Activated naive CD8-positive, alpha-beta T cell treated with anti-CD3 and anti-CD28 coated beads, Interleukin-2, amount 10 ng/mL, durations not matched to agents 7 days and 5 days (primary cell): ENCODE results near the gene IFNA21. TPM values are rescaled to one million over a fixed set of nuclear protein-coding genes. Genes with fewer than 3 reads are reported as not detected.
"Not testable (repeated sequence)": the region's sequence is repeated elsewhere in the genome, so short reads cannot be mapped to it uniquely, and the experiment has no call there.

Experiments used
- ATAC-seq: fragments of 150-1000 bp; cut with Tn5 transposase; one replicate; pipeline ENCODE4 v1.10.0; 2021; ENCODE audit warnings: low read depth, moderate library complexity
- POLR2A ChIA-PET: fragments of 350-600 bp; sonication (Branson Sonifier 250); formaldehyde crosslinking; loops from one replicate; lab custom pipeline; 2021; ENCODE audit warnings: antibody characterized with exemption; lab: Charles Lee
- DNase-seq: peaks from one replicate; pipeline ENCODE4 v3.0.0; 2021
- H3K27ac Mint-ChIP-seq: one replicate; pipeline ENCODE4 v1.8.0; 2022; ENCODE audit warnings: mild to moderate bottlenecking, mixed read lengths
- H3K27me3 Mint-ChIP-seq: one replicate; pipeline ENCODE4 v1.8.0; 2022; ENCODE audit warnings: mild to moderate bottlenecking, moderate library complexity, mixed read lengths
- H3K36me3 Mint-ChIP-seq: one replicate; pipeline ENCODE4 v1.8.0; 2021; ENCODE audit warnings: mild to moderate bottlenecking, mixed read lengths
- H3K4me1 Mint-ChIP-seq: one replicate; pipeline ENCODE4 v1.8.0; 2021; ENCODE audit warnings: mixed read lengths
- H3K4me3 Mint-ChIP-seq: one replicate; pipeline ENCODE4 v1.8.0; 2022; ENCODE audit warnings: mild to moderate bottlenecking, moderate library complexity, mixed read lengths
- H3K9me3 Mint-ChIP-seq: one replicate; pipeline ENCODE4 v1.8.0; 2021; ENCODE audit warnings: mixed read lengths
- total RNA-seq, 2 experiments: library from RNA; stranded (reverse); gene quantifications; one replicate each; pipeline ENCODE4 v1.2.3, GENCODE V29; 2021

Gene IFNA21
- total RNA-seq, result not detected

DNA sequence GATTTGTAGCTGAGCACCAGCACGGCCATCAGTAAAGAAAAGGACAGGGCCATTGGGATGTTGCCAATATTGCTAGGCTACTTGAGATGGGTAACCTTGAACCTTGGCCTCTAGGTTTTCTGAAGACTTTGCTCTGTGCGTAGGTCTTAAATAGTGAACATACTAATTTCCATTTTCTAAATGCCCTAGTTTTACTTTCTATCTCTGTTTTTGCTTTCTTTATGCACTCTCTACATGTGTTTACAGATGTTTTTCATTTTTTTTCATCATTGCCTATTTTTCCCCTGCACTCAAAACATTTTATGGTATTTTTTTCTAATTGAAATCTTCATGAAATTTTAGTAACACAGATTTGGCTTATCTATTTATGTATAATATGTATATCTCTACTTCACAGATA, at the start of gene IFNA21:
TSS of gene IFNA21 (minus strand) at position 101 of the 400 bp plus-strand sequence. CDS start at position 53, 48 bp downstream.
- H3K36me3 Mint-ChIP-seq, result peaks cover 16% of the 10 kb centered on the region
- peaks cover 15% of the 10 kb centered on the region for H3K4me1 Mint-ChIP-seq
- H3K9me3 Mint-ChIP-seq, POLR2A ChIA-PET, H3K4me3 Mint-ChIP-seq, DNase-seq, H3K27ac Mint-ChIP-seq, ATAC-seq: not testable (repeated sequence)
- H3K27me3 Mint-ChIP-seq, result peaks cover 15% of the 10 kb centered on the region

DNA sequence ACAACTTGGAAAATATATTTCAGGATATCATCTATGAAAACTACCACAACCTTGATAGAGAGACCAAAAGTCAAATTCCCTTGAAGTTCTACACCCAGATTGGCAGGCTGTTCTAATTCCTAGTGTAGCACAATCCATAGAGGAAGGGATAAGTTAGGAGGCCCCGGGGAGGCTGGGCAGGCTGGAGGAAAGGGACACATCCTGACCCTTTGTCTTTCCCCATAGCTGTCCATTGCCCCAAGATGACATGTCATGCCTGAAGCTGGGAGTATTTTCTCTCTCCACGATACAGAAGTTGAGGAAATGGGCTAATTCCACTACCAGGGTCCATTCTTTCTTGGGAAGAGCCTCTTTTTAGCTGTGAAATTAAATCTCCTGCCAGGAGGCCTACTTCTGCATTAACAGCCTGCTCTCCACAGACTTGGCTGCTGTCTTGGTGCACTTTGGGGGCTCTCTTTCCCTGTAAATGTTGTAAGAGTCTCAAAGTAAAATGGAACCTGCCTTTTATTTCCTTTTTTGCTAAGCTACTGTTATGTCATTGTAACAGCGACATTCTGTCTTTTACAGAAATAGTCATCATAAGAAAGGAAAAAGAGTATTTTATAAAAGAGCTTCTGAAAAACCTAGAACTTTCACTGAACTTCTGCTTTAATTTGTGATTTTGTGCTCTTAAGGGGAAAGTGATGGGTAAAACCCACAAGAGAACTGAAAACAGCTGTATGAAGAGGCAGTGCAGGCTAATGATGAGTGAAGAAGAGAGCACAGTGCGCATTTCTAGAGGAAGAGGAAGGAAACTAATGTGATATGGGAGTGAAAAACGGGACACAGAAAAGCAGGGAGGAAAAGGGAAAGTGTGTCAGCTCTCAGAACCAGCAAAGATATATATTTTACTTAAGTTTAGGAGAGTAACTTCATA, 47.2 kb upstream of the IFNA21 start:
- H3K27me3 Mint-ChIP-seq, POLR2A ChIA-PET, H3K9me3 Mint-ChIP-seq, H3K36me3 Mint-ChIP-seq, H3K4me1 Mint-ChIP-seq, H3K27ac Mint-ChIP-seq, DNase-seq: not testable (repeated sequence)
- H3K4me3 Mint-ChIP-seq, result peak overlapping the region; percentile 48
- ATAC-seq, result peak; percentile 67

DNA sequence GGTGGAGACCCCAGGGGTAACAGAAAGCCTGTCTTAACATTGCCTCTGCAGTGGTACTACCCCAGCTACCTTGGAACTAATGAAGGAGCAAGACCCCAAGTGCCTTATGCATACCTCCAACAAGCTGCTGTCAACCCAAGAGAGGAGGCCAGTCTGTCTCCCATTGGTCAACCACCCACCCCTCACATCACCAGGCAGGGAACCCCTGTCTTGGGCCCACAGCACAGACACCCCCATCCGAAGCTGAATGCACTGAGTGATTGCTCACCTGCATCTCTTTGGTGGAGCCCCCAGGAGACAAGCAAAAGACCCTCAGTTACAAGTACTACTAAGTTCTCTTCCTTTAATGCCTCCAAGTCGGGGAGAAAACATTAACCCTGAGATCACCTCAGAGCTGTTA, 45.7 kb upstream of the IFNA21 start:
- POLR2A ChIA-PET, H3K9me3 Mint-ChIP-seq, H3K4me1 Mint-ChIP-seq, H3K4me3 Mint-ChIP-seq, ATAC-seq, H3K27me3 Mint-ChIP-seq, H3K36me3 Mint-ChIP-seq, H3K27ac Mint-ChIP-seq: not testable (repeated sequence)
- peak; percentile 20 for DNase-seq

DNA sequence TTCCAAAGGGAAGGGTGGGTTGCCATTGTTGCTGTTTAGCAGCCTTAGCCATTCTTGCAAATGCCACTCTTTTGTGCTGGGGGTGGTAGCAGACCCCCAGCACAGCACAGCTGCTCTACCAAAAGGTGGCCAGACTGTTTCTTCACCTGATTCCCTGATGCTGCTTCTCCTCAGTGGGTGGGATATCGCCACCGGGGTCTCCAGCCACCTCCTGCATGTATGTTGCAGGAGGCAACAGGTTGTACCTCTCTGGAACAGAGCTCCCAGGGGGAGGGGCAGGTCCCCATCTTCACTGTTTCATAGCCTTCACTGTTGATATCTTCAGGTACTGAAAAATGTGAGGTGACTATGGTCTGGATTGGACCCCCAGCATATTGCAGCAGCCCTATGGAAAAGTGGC, 44.3 kb upstream of the IFNA21 start:
- H3K4me3 Mint-ChIP-seq, H3K27me3 Mint-ChIP-seq, H3K27ac Mint-ChIP-seq, DNase-seq, H3K36me3 Mint-ChIP-seq, POLR2A ChIA-PET, H3K4me1 Mint-ChIP-seq, ATAC-seq, H3K9me3 Mint-ChIP-seq: not testable (repeated sequence)

DNA sequence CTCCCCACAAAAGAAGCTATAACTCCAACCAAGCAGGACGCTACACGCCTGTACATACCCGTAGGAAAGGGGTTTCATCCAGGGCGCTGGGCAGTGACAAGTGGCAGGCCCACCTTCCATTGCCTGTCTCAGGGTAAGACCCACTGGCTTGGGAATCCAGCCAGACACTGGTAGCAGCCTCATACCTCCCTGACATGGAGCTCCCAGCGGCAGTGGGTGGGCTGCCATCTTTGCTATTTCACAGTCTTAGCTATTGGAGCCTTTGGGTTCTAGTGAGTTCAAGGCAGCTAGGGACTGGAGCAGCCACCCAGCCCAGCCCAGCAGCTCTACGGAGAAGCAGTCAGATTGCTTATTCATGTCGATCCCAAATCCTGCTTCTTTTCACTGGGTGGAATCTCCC, 43.9 kb upstream of the IFNA21 start:
- H3K27me3 Mint-ChIP-seq, result peaks cover 12% of the 10 kb centered on the region
- DNase-seq (peak; percentile 15), ATAC-seq (no peak)
- H3K9me3 Mint-ChIP-seq, result no peaks in the 10 kb centered on the region
- H3K4me3 Mint-ChIP-seq, result no peak overlapping the region
- H3K4me1 Mint-ChIP-seq, result peaks cover 3% of the 10 kb centered on the region
- H3K36me3 Mint-ChIP-seq, result no peaks in the 10 kb centered on the region
- H3K27ac Mint-ChIP-seq, result no peak overlapping the region
- POLR2A ChIA-PET, result no interaction called here

DNA sequence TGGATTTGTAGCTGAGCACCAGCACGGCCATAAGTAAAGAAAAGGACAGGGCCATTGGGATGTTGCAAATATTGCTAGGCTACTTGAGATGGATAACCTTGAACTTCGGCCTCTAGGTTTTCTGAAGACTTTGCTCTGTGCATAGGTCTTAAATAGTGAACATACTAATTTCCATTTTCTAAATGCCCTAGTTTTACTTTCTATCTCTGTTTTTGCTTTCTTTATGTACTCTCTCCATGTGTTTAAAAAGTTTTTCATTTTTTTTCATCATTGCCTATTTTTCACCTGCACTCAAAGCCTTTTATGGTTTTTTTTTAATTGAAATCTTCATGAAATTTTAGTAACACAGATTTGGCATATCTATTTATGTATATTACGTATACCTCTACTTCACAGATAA, 40.6 kb upstream of the IFNA21 start, which contains the start of gene IFNA10:
TSS of gene IFNA10 (minus strand) at position 101 of the 400 bp plus-strand sequence. CDS start at position 55, 46 bp downstream.
- H3K9me3 Mint-ChIP-seq, H3K4me1 Mint-ChIP-seq, POLR2A ChIA-PET, H3K27ac Mint-ChIP-seq, H3K4me3 Mint-ChIP-seq, H3K36me3 Mint-ChIP-seq, DNase-seq, ATAC-seq: not testable (repeated sequence)
- H3K27me3 Mint-ChIP-seq, result peaks cover 19% of the 10 kb centered on the region

DNA sequence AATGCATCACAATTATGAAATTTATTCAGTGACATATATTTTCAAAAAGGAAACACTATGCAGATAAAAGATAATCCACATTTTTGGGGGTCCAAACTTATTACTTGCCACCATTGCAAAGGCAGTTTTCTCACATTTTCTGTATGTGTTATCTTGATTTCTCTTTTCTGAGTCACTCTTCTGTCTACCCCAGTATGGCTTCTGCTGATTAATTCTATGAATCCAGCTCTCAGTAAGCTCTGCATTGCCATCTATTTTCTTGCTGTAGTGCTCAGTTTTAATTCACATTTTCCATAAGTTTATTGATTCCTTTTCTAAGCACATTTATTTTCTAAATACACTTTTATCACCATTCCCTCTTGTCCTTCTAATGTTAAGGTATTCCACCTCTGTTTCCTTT, 38.7 kb upstream of the IFNA21 start:
- H3K4me3 Mint-ChIP-seq, result no peak overlapping the region
- H3K4me1 Mint-ChIP-seq, result no peaks in the 10 kb centered on the region
- peaks cover 3% of the 10 kb centered on the region for H3K9me3 Mint-ChIP-seq
- no peaks in the 10 kb centered on the region for H3K36me3 Mint-ChIP-seq
- no peak overlapping the region for H3K27ac Mint-ChIP-seq
- peaks cover 23% of the 10 kb centered on the region for H3K27me3 Mint-ChIP-seq
- DNase-seq (no peak), ATAC-seq (no peak)
- POLR2A ChIA-PET, result no interaction called here

DNA sequence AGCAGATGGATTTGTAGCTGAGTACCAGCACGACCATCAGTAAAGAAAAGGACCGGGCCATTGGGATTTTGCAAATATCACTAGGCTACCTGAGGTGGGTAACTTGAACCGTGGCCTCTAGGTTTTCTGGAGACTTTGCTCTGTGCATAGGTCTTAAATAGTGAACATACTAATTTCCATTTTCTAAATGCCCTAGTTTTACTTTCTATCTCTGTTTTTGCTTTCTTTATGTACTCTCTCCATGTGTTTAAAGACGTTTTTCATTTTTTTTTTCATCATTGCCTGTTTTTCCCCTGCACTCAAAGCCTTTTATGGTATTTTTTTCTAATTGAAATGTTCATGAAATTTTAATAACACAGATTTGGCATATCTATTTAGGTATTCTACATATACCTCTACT, 35.6 kb upstream of the IFNA21 start, which contains the start of gene IFNA7:
TSS of gene IFNA7 (minus strand) at position 101 of the 400 bp plus-strand sequence. CDS start at position 61, 40 bp downstream.
- ATAC-seq, H3K4me3 Mint-ChIP-seq, H3K4me1 Mint-ChIP-seq, DNase-seq, H3K9me3 Mint-ChIP-seq, H3K27ac Mint-ChIP-seq, H3K36me3 Mint-ChIP-seq, POLR2A ChIA-PET: not testable (repeated sequence)
- peaks cover 22% of the 10 kb centered on the region for H3K27me3 Mint-ChIP-seq

DNA sequence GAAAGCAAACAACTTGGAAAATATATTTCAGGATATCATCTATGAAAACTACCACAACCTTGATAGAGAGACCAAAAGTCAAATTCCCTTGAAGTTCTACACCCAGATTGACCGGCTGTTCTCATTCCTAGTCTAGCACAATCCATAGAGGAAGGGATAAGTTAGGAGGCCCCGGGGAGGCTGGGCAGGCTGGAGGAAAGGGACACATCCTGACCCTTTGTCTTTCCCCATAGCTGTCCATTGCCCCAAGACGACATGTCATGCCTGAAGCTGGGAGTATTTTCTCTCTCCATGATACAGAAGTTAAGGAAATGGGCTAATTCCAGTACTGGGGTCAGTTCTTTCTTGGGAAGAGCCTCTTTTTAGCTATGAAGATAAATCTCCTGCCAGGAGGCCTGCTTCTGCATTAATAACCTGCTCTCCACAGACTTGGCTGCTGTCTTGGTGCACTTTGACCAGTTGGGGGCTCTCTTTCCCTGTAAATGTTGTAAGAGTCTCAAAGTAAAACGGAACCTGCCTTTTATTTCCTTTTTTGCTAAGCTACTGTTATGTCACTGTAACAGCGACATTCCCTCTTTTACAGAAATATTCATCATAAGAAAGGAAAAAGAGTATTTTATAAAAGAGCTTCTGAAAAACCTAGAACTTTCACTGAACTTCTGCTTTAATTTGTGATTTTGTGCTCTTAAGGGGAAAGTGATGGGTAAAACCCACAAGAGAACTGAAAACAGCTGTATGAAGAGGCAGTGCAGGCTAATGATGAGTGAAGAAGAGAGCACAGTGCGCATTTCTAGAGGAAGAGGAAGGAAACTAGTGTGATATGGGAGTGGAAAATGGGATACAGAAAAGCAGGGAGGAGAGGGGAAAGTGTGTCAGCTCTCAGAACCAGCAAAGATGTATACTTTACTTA, 28.7 kb upstream of the IFNA21 start:
- H3K27ac Mint-ChIP-seq, H3K9me3 Mint-ChIP-seq, POLR2A ChIA-PET, H3K36me3 Mint-ChIP-seq, H3K4me1 Mint-ChIP-seq, H3K27me3 Mint-ChIP-seq: not testable (repeated sequence)
- DNase-seq, result peak; percentile 26
- peak overlapping the region; percentile 69 for H3K4me3 Mint-ChIP-seq
- ATAC-seq, result peak; percentile 96

DNA sequence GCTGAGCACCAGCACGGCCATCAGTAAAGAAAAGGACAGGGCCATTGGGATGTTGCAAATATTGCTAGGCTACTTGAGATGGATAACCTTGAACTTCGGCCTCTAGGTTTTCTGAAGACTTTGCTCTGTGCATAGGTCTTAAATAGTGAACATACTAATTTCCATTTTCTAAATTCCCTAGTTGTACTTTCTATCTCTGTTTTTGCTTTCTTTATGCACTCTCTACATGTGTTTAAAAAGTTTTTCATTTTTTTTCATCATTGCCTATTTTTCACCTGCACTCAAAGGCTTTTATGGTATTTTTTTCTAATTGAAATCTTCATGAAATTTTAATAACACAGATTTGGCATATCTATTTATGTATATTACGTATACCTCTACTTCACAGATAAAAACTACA, 21.0 kb upstream of the IFNA21 start, which contains the start of gene IFNA4:
TSS of gene IFNA4 (minus strand) at position 101 of the 400 bp plus-strand sequence. CDS start at position 45, 56 bp downstream.
- H3K4me3 Mint-ChIP-seq, ATAC-seq, POLR2A ChIA-PET, H3K27ac Mint-ChIP-seq, H3K4me1 Mint-ChIP-seq, H3K9me3 Mint-ChIP-seq, H3K36me3 Mint-ChIP-seq, DNase-seq: not testable (repeated sequence)
- peaks cover 11% of the 10 kb centered on the region for H3K27me3 Mint-ChIP-seq

DNA sequence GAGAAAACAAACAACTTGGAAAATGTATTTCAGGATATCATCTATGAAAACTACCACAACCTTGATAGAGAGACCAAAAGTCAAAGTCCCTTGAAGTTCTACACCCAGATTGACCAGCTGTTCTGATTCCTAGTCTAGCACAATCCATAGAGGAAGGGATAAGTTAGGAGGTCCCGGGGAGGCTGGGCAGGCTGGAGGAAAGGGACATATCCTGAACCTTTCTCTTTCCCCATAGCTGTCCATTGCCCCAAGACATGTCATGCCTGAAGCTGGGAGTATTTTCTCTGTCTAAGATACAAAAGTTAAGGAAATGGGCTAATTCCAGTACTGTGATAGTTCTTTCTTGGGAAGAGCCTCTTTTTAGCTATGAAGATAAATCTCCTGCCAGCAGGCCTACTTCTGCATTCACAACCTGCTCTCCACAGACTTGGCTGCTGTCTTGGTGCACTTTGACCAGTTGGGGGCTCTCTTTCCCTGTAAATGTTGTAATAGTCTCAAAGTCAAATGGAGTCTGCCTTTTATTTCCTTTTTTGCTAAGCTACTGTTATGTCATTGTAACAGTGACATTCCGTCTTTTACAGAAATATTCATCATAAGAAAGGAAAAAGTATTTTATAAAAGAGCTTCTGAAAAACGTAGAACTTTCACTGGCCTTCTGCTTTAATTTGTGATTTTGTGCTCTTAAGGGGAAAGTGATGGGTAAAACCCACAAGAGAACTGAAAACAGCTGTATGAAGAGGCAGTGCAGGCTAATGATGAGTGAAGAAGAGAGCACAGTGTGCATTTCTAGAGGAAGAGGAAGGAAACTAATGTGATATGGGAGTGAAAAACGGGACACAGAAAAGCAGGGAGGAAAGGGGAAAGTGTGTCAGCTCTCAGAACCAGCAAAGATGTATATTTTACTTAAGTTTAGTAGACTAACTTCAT, 16.6 kb upstream of the IFNA21 start:
- H3K27me3 Mint-ChIP-seq, H3K9me3 Mint-ChIP-seq, H3K36me3 Mint-ChIP-seq, H3K4me1 Mint-ChIP-seq: not testable (repeated sequence)
- ATAC-seq (peak; percentile 92), DNase-seq (peak; percentile 28)
- Mint-ChIP-seq H3K27ac (peak overlapping the region; percentile 31), H3K4me3 (peak overlapping the region; percentile 28)
- POLR2A ChIA-PET, result interaction anchor here (0.7 kb wide), 1 partner anchor 8 kb away, joined by 3 read pairs; no protein-coding TSS in a partner anchor

DNA sequence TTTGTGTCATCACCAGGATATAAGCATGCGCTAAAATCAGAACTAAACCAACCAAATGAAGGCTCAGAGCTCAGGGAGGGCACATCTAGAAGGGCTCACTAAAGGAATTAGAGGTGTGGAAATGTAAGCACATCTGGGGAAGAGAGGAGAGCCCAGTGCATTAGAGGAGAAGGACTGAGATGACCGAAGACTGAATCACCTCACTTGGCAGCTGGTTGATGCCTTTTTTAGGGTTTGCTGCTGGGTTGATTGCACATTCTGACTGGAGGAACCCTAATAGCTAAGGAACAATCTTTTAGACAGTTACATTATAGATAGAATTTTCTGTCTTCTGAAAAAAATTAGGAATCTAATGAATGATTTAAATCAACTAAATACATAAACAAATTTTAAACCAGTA, 8.2 kb upstream of the IFNA21 start:
- H3K4me1 Mint-ChIP-seq, result no peaks in the 10 kb centered on the region
- no peak for DNase-seq
- H3K9me3 Mint-ChIP-seq, result no peaks in the 10 kb centered on the region
- H3K36me3 Mint-ChIP-seq, result no peaks in the 10 kb centered on the region
- POLR2A ChIA-PET, result interaction anchor here (0.7 kb wide), 1 partner anchor 9 kb away, joined by 3 read pairs; no protein-coding TSS in a partner anchor
- H3K27ac Mint-ChIP-seq, result no peak overlapping the region
- no peak for ATAC-seq
- H3K27me3 Mint-ChIP-seq, result peaks cover 12% of the 10 kb centered on the region
- H3K4me3 Mint-ChIP-seq, result no peak overlapping the region
